ENCODE data around the gene CAPZA1.

CAPZA1 gene

DNA sequence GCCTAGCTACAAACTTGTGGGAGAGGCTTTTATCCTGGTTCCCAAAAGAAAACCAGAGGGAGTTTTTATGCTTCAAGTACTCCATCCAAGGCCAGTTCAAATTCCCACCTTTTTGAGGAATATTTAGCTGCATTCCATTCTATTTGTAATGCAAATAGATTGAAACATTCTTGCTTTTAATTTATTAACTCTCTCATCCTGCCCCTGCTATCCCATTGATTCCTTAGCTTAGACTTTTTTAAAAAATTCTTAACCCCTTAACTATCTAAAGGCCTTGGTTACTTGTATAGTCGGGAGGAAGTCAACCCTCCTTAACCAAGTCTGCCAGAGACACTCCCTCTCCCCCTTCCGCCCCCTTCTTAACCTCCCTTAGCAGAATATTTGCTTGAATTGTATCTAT is 52.4 kb downstream of the CAPZA1 start:
- no peaks in the 10 kb centered on the region for H3K36me3 ChIP-seq (ENCODE audit: control insufficient read depth, insufficient read depth, low read length)
- no peak overlapping the region for H2BK5ac ChIP-seq (ENCODE audit: low read length)
- peak; percentile 44 for DNase-seq
- WGBS (ENCODE audit: extremely low coverage, insufficient coverage, low lambda C conversion rate) = no CpG with 5 or more reads among the region's 2 CpGs
- no peak overlapping the region for H4K8ac ChIP-seq (ENCODE audit: low read depth, low read length)
- no peak overlapping the region for H3K4ac ChIP-seq (ENCODE audit: low read depth, low read length)
- no peak overlapping the region for H3K56ac ChIP-seq (ENCODE audit: low read length)
- peaks cover 5% of the 10 kb centered on the region for H3K4me1 ChIP-seq (ENCODE audit: control insufficient read depth, low read depth, low read length)
- no peak overlapping the region for H2BK15ac ChIP-seq (replicated peaks; ENCODE audit: low read depth)
- no peaks in the 10 kb centered on the region for H3K27me3 ChIP-seq (ENCODE audit: insufficient read depth, low read length, poor library complexity)
- H3K79me2 ChIP-seq (ENCODE audit: control insufficient read depth, insufficient read depth, low read length) = no peaks in the 10 kb centered on the region
- H2BK120ac ChIP-seq (ENCODE audit: low read depth, low read length) = no peak overlapping the region
- H4K5ac ChIP-seq (ENCODE audit: low read length) = no peak overlapping the region
- no peak overlapping the region for H3K23ac ChIP-seq (ENCODE audit: low read length)
- no peak overlapping the region for H2AK5ac ChIP-seq (ENCODE audit: low read length)
- no peaks in the 10 kb centered on the region for H3K79me1 ChIP-seq (ENCODE audit: low read length)
- no peak overlapping the region for H3K4me2 ChIP-seq (ENCODE audit: low read length)
- no peak overlapping the region for H3K4me3 ChIP-seq (ENCODE audit: low read length)
- H3K27ac ChIP-seq (ENCODE audit: low read depth, low read length) = no peak overlapping the region
- no peak overlapping the region for H3K18ac ChIP-seq (ENCODE audit: low read length)
- H3K9ac ChIP-seq (ENCODE audit: low read length) = no peak overlapping the region

DNA sequence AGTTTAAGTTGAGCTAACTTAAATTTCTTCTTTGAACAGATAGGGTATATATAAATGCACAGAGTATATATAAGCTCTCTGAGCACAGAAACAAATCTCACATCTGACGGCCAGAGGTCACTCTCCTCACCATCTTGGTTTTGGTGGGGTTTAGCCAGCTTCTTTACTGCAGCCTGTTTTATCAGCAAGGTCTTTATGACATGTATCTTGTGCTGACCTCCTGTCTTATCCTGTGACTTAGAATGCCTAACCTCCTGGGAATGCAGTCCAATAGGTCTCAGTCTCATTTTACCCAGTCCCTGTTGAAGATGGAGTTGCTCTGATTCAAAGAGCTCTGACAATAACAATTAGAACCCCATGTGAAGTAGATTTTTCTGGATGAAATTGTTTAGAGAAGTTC is 53.2 kb downstream of the CAPZA1 start:
- H2BK120ac ChIP-seq (ENCODE audit: low read depth, low read length) = no peak overlapping the region
- no peak overlapping the region for H3K9ac ChIP-seq (ENCODE audit: low read length)
- no CpG with 5 or more reads among the region's 1 CpG for WGBS (ENCODE audit: extremely low coverage, insufficient coverage, low lambda C conversion rate)
- H3K4me2 ChIP-seq (ENCODE audit: low read length) = no peak overlapping the region
- no peak overlapping the region for H4K8ac ChIP-seq (ENCODE audit: low read depth, low read length)
- H3K4me3 ChIP-seq (ENCODE audit: low read length) = no peak overlapping the region
- peaks cover 4% of the 10 kb centered on the region for H3K79me1 ChIP-seq (ENCODE audit: low read length)
- H2BK15ac ChIP-seq (replicated peaks; ENCODE audit: low read depth) = no peak overlapping the region
- no peaks in the 10 kb centered on the region for H3K27me3 ChIP-seq (ENCODE audit: insufficient read depth, low read length, poor library complexity)
- no peak for DNase-seq
- H3K4ac ChIP-seq (ENCODE audit: low read depth, low read length) = no peak overlapping the region
- no peak overlapping the region for H3K23ac ChIP-seq (ENCODE audit: low read length)
- H3K18ac ChIP-seq (ENCODE audit: low read length) = no peak overlapping the region
- no peak overlapping the region for H3K27ac ChIP-seq (ENCODE audit: low read depth, low read length)
- H3K56ac ChIP-seq (ENCODE audit: low read length) = no peak overlapping the region
- H4K5ac ChIP-seq (ENCODE audit: low read length) = no peak overlapping the region
- H2BK5ac ChIP-seq (ENCODE audit: low read length) = no peak overlapping the region
- peaks cover 2% of the 10 kb centered on the region for H3K79me2 ChIP-seq (ENCODE audit: control insufficient read depth, insufficient read depth, low read length)
- H3K36me3 ChIP-seq (ENCODE audit: control insufficient read depth, insufficient read depth, low read length) = no peaks in the 10 kb centered on the region
- H3K4me1 ChIP-seq (ENCODE audit: control insufficient read depth, low read depth, low read length) = peaks cover 5% of the 10 kb centered on the region
- H2AK5ac ChIP-seq (ENCODE audit: low read length) = no peak overlapping the region

DNA sequence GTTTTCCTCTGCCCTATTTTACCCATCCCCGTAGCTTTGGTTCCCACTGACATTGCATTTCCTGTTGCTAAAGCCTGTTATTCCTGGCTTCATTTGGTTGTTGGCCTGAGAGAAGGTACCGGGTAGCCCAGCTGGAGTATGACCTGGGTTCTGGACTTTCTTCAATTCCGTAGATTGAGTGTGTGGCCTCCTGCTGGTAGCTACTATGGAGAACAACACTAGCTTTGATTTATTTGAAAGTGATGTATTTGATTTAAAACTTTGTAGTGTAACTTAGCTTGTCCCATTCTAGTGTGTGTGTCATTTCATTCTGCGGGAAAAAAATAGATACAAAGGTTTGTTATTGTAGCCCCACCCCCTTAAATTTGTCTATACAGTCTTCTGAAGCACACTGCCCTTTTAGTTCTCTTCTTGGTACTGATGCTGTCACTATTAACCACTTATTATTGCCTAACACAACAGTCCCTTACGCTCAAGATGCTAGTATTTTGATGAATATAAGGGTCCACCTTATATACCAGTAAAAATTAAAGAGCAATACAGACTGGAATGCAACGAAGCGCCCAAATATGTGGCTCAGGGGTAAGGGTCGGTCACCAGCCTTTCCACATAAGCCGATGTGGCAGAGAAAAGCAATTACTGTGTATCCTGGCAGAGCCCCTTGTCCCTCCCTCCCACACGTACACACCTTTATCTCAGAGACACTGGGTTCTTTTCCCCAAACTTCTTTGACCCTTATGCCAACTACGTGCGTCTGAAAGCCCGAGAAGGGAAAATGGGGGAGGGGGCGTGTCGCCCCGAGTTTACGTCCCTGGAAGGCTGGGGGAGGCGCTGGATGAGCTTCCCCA is 54.2 kb downstream of the CAPZA1 start:
- Histone ChIP-seq H3K4me2 (ENCODE audit: low read length) (peak overlapping the region; percentile 89), H3K9ac (ENCODE audit: low read length) (peak overlapping the region; percentile 88), H3K27me3 (ENCODE audit: insufficient read depth, low read length, poor library complexity) (no peaks in the 10 kb centered on the region), H3K18ac (ENCODE audit: low read length) (peak overlapping the region; percentile 77), H3K4me3 (ENCODE audit: low read length) (peak overlapping the region; percentile 77), H3K79me1 (ENCODE audit: low read length) (peaks cover 4% of the 10 kb centered on the region), H4K8ac (ENCODE audit: low read depth, low read length) (no peak overlapping the region), H2BK5ac (ENCODE audit: low read length) (peak overlapping the region; percentile 82), H2AK5ac (ENCODE audit: low read length) (no peak overlapping the region), H3K27ac (ENCODE audit: low read depth, low read length) (peak overlapping the region; percentile 77), H3K79me2 (ENCODE audit: control insufficient read depth, insufficient read depth, low read length) (peaks cover 2% of the 10 kb centered on the region), H4K5ac (ENCODE audit: low read length) (no peak overlapping the region), H3K4ac (ENCODE audit: low read depth, low read length) (no peak overlapping the region), H3K56ac (ENCODE audit: low read length) (peak overlapping the region; percentile 95), H3K23ac (ENCODE audit: low read length) (peak overlapping the region; percentile 6), H3K36me3 (ENCODE audit: control insufficient read depth, insufficient read depth, low read length) (no peaks in the 10 kb centered on the region), H2BK120ac (ENCODE audit: low read depth, low read length) (no peak overlapping the region), H3K4me1 (ENCODE audit: control insufficient read depth, low read depth, low read length) (peaks cover 5% of the 10 kb centered on the region), H2BK15ac (replicated peaks; ENCODE audit: low read depth) (no peak overlapping the region)
- peak; percentile 59 for DNase-seq
- WGBS (ENCODE audit: extremely low coverage, insufficient coverage, low lambda C conversion rate) = no CpG with 5 or more reads among the region's 18 CpGs

DNA sequence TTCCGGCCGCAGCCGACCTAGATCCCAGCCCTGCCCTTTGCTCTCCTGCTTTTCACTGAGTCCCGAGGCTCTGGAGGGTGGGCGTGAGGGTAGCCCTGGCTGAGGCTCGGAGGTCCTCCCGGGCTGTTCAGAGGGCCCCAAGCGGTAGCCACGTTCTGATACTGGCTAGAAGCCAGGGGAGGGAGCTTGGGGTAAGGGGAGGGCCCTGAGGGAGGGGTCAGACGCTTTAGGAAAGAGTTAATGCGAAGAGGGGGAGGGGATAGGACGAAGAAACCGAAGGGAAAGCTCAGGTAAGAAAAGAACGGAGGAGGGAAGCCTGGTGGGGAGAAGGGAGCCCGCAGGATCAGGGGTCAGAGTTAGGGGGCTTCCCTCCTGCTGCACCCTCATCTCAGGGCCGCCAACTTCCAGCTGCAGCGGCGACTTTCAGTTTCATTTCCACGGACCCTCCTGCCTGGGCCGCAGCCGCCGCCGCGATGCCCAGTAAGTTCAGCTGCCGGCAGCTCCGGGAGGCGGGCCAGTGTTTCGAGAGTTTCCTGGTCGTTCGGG is 54.9 kb downstream of the CAPZA1 start, which contains the start of gene MOV10:
MOV10 (plus strand) TSS at position 220 of the 546 bp plus-strand sequence; CDS start at position 474, 254 bp downstream.
- H3K4me3 ChIP-seq (ENCODE audit: low read length) = peak within 1 kb of the TSS; percentile 77
- peak; percentile 94 for DNase-seq
- H2BK5ac ChIP-seq (ENCODE audit: low read length) = peak within 1 kb of the TSS; percentile 82
- no peak within 1 kb of the TSS for H2AK5ac ChIP-seq (ENCODE audit: low read length)
- H3K56ac ChIP-seq (ENCODE audit: low read length) = peak within 1 kb of the TSS; percentile 95
- peak within 1 kb of the TSS; percentile 60 for H3K23ac ChIP-seq (ENCODE audit: low read length)
- H3K79me2 ChIP-seq (ENCODE audit: control insufficient read depth, insufficient read depth, low read length) = peaks cover 2% of the 10 kb centered on the region
- H3K4me1 ChIP-seq (ENCODE audit: control insufficient read depth, low read depth, low read length) = peaks cover 5% of the 10 kb centered on the region
- H3K27me3 ChIP-seq (ENCODE audit: insufficient read depth, low read length, poor library complexity) = no peaks in the 10 kb centered on the region
- H3K27ac ChIP-seq (ENCODE audit: low read depth, low read length) = peak within 1 kb of the TSS; percentile 77
- peak within 1 kb of the TSS; percentile 88 for H3K9ac ChIP-seq (ENCODE audit: low read length)
- H4K5ac ChIP-seq (ENCODE audit: low read length) = no peak within 1 kb of the TSS
- peak within 1 kb of the TSS; percentile 85 for H3K18ac ChIP-seq (ENCODE audit: low read length)
- H2BK15ac ChIP-seq (replicated peaks; ENCODE audit: low read depth) = no peak within 1 kb of the TSS
- H3K79me1 ChIP-seq (ENCODE audit: low read length) = peaks cover 7% of the 10 kb centered on the region
- H3K4ac ChIP-seq (ENCODE audit: low read depth, low read length) = peak within 1 kb of the TSS; percentile 5
- peak within 1 kb of the TSS; percentile 51 for H2BK120ac ChIP-seq (ENCODE audit: low read depth, low read length)
- H4K8ac ChIP-seq (ENCODE audit: low read depth, low read length) = no peak within 1 kb of the TSS
- H3K4me2 ChIP-seq (ENCODE audit: low read length) = peak within 1 kb of the TSS; percentile 89
- WGBS (ENCODE audit: extremely low coverage, insufficient coverage, low lambda C conversion rate) = no CpG with 5 or more reads among the region's 30 CpGs
- no peaks in the 10 kb centered on the region for H3K36me3 ChIP-seq (ENCODE audit: control insufficient read depth, insufficient read depth, low read length)

DNA sequence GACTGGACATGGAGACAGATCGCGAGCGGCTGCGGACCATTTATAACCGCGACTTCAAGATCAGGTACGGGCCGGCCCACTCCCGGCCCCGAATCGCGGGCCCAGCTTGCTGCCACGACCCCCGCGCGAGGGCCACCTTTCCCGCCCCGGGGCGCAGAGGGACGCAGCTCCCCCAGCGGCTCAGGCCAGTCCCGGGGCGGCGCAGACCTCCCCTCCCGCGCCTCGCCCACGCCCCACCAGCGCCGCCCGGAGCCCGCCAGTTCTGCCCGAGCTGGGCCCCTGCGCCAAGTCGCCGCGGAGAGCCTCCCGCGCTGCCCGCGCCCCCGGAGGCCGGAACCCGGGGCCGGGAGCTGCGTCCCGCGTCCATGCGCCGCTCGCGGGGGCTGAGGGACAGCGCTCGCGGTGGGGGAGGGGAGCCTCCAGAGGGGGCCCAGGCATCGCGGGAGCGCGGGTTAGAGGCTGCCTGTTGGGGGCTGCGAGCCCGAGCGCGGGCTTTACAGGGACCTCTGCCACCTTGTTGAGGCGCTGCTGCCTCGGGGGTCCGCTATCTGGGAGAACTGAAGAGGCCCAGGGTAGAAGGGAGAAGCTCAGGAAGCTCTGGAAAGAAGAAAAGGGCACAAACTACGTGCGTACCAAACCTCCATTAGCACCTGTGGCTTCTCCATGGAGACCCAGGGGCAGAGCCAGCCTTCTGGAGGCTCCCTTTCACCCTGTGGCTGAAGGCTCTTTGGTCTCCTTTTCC is 55.5 kb downstream of the CAPZA1 start:
- DNase-seq = peak; percentile 70
- Histone ChIP-seq H3K9ac (ENCODE audit: low read length) (peak overlapping the region; percentile 88), H2AK5ac (ENCODE audit: low read length) (no peak overlapping the region), H3K79me1 (ENCODE audit: low read length) (peaks cover 7% of the 10 kb centered on the region), H3K27me3 (ENCODE audit: insufficient read depth, low read length, poor library complexity) (no peaks in the 10 kb centered on the region), H3K4me1 (ENCODE audit: control insufficient read depth, low read depth, low read length) (peaks cover 5% of the 10 kb centered on the region), H3K23ac (ENCODE audit: low read length) (peak overlapping the region; percentile 60), H3K4ac (ENCODE audit: low read depth, low read length) (peak overlapping the region; percentile 5), H2BK5ac (ENCODE audit: low read length) (no peak overlapping the region), H2BK15ac (replicated peaks; ENCODE audit: low read depth) (no peak overlapping the region), H4K8ac (ENCODE audit: low read depth, low read length) (no peak overlapping the region), H3K4me3 (ENCODE audit: low read length) (peak overlapping the region; percentile 77), H3K4me2 (ENCODE audit: low read length) (peak overlapping the region; percentile 89), H3K56ac (ENCODE audit: low read length) (peak overlapping the region; percentile 95), H2BK120ac (ENCODE audit: low read depth, low read length) (peak overlapping the region; percentile 51), H3K79me2 (ENCODE audit: control insufficient read depth, insufficient read depth, low read length) (peaks cover 2% of the 10 kb centered on the region), H4K5ac (ENCODE audit: low read length) (no peak overlapping the region), H3K18ac (ENCODE audit: low read length) (peak overlapping the region; percentile 85), H3K27ac (ENCODE audit: low read depth, low read length) (peak overlapping the region; percentile 77), H3K36me3 (ENCODE audit: control insufficient read depth, insufficient read depth, low read length) (no peaks in the 10 kb centered on the region)
- WGBS (ENCODE audit: extremely low coverage, insufficient coverage, low lambda C conversion rate) = no CpG with 5 or more reads among the region's 68 CpGs
